ENCODE measurements around the gene DDR2.

- TF ChIP-seq CTCF (conservative IDR thresholded peaks at IDR 0.05) (no peak), ZFX (IDR thresholded peaks at IDR 0.05) (no peak)
Measured at GRCh38 chr1:162699366-162699765, 67.1 kb downstream of the DDR2 start.

Data from C4-2B (cell line).